ENCODE data around the gene LTBP1. TPM values are rescaled to one million over a fixed set of nuclear protein-coding genes. Genes with fewer than 3 reads are reported as not detected.

Gene LTBP1
- total and polyA plus RNA-seq, 2 experiments from 2014 or later = 15.7 to 49.8 TPM

- Mint-ChIP-seq H3K36me3 (ENCODE audit: low read depth) (no peaks in the 10 kb centered on the region), H3K27me3 (ENCODE audit: insufficient read depth, low read depth, poor library complexity) (no peaks in the 10 kb centered on the region), H3K4me1 (no peaks in the 10 kb centered on the region), H3K4me3 (no peak overlapping the region), H3K27ac (no peak overlapping the region), H3K9me3 (0 out of 3 replicates have a peak, but pooled peaks cover 3% of the 10 kb centered on the region)
- Histone ChIP-seq H3K4me1 (ENCODE audit: insufficient read depth) (no peaks in the 10 kb centered on the region), H2AFZ (no peak overlapping the region), H4K20me1 (replicated peaks; ENCODE audit: insufficient read depth) (no peaks in the 10 kb centered on the region), H3K4me3 (no peak overlapping the region), H3K27me3 (ENCODE audit: insufficient read depth) (no peaks in the 10 kb centered on the region), H3F3A (replicated peaks; ENCODE audit: low read depth) (no peaks in the 10 kb centered on the region), H3K79me2 (replicated peaks; ENCODE audit: insufficient read depth) (no peaks in the 10 kb centered on the region), H3K4me2 (no peak overlapping the region), H3K27ac (ENCODE audit: low read depth) (no peak overlapping the region), H3K9me2 (ENCODE audit: insufficient read depth) (0 out of 2 replicates have a peak, but pooled peaks cover 3% of the 10 kb centered on the region), H3K36me3 (ENCODE audit: insufficient read depth) (no peaks in the 10 kb centered on the region)
- ATAC-seq (no peak), DNase-seq (ENCODE audit: low spot score) (no peak)
- TF ChIP-seq STAT1 (IDR thresholded peaks at IDR 0.05; ENCODE audit: unreplicated experiment) (no peak), POLR2AphosphoS5 (IDR thresholded peaks at IDR 0.05; ENCODE audit: low read depth) (no peak), ZNF462 (CRISPR knock-in tag; IDR thresholded peaks at IDR 0.05) (no peak)
Measured at GRCh38 chr2:33426666-33427231, 480.0 kb downstream of the LTBP1 start.

GRCh38 chr2:33430077-33430476, 483.3 kb downstream of the LTBP1 start:
- Mint-ChIP-seq H3K4me3 (no peak overlapping the region), H3K27me3 (ENCODE audit: insufficient read depth, low read depth, poor library complexity) (no peaks in the 10 kb centered on the region), H3K4me1 (no peaks in the 10 kb centered on the region), H3K27ac (no peak overlapping the region), H3K36me3 (ENCODE audit: low read depth) (no peaks in the 10 kb centered on the region), H3K9me3 (0 out of 3 replicates have a peak, but pooled peaks cover 1% of the 10 kb centered on the region)
- Histone ChIP-seq H3K9me2 (ENCODE audit: insufficient read depth) (0 out of 2 replicates have a peak, but pooled peaks cover 3% of the 10 kb centered on the region), H3K4me1 (ENCODE audit: insufficient read depth) (no peaks in the 10 kb centered on the region), H3K36me3 (ENCODE audit: insufficient read depth) (no peaks in the 10 kb centered on the region), H3K4me3 (no peak overlapping the region), H3K27me3 (ENCODE audit: insufficient read depth) (no peaks in the 10 kb centered on the region), H2AFZ (no peak overlapping the region), H4K20me1 (replicated peaks; ENCODE audit: insufficient read depth) (no peaks in the 10 kb centered on the region), H3K4me2 (no peak overlapping the region), H3K79me2 (replicated peaks; ENCODE audit: insufficient read depth) (no peaks in the 10 kb centered on the region), H3F3A (replicated peaks; ENCODE audit: low read depth) (no peaks in the 10 kb centered on the region), H3K27ac (ENCODE audit: low read depth) (no peak overlapping the region)
- ATAC-seq = no peak
- no peak for DNase-seq (ENCODE audit: low spot score)
- TF ChIP-seq EZH2 (IDR thresholded peaks at IDR 0.05; ENCODE audit: low read depth, unreplicated experiment) (no peak), CTCF (conservative IDR thresholded peaks at IDR 0.05; ENCODE audit: low read depth in 2 of 2) (no peak), POLR2AphosphoS5 (IDR thresholded peaks at IDR 0.05; ENCODE audit: low read depth) (no peak), ETS1 (IDR thresholded peaks at IDR 0.05) (no peak)

Measured in GM23338 (cell line).